NAMALWA (cell line): ENCODE results near the gene ADAP1.

ENCODE experiments used
- DNase-seq: peaks from one replicate; pipeline ENCODE4 v3.0.0-alpha.2; 2015; ENCODE audit warnings: low spot score

ADAP1 gene

DNA sequence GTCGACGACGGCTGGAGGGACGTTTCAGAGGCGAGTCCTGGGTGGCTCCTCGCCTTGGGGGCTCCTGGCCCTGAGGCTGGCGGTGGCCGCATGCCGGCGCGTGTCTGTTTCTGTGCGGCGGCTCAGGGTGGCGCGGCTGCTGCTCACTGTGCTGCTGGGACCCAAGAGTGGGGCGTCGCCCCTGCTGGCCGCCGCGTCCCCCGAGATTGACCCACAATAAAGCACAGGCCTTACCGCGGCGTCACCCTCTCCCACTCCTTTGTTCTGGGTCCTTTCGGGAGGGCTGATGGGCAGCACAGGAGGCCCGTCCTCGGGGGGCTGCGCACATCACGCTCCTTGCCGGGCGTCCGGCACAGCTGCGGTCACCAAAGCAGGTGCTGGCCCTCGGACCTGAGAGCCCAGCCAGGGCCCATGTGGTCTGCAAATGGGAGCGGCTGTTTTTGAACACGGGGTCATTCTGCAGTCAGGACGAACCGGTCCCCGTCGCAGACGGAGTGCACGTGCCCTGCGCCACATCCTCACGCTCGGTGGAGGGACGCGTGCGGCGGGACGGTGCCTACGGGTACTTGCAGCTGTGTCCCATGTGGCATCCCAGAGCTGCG is 58.9 kb downstream of the ADAP1 start:
- no peak for DNase-seq

DNA sequence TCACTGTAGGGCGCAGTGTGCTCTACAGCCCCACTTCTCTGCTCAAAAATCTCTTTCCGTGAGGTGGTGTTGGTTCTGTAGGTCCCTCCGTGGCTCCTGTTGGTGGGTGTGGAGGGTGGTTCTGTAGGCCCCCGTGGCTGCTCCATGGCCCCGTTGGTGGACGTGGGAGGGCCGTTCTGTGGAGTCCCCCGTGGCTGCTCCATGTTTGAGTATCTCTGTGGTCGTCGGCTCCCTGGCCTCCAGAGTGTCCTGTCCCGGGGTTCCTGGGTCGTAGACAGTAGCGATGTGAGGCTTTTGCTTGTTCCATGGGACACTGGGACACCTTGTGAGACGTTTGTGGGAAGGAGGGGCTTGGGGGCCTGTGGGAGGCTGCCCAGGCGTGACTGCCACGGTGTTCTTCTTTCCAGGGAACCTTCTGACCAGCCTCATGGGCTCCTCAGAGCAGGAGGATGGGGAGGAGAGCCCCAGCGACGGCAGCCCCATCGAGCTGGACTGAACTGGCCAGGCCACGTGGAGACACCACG is 59.5 kb downstream of the ADAP1 start:
- no peak for DNase-seq

DNA sequence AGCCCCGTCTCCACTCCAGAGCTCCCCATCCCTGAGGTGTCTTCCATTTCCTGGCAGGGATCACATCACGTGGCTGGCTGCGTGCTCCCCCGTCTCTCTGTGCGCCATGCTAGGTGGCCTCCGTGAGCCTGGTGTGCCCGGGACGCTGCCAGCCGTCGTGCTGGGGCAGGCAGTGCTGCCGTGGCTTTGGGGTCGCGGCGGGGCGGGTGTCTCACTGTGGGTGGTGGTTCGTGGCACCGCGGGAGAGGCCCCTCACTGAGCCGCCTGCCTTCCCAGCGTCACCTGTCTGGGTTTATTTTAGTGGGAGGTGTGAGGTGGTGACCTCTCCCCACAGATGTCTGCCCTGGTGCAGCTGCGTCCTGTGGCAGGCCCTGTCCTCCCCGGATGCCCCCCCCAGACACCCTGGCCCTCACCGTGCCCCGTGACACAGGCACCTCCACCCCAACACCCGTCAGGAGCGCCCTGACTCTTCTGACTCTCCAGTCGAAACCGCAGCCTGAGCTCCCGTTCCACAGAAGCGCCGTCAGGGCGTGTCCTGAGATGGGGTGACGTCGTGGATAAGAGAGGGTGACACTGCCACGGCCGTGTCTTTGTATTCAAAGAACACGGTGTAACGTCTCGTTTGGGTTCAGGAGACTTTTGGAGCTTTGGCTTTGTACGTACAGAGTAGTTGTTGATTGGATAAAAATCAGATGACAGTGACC is 60.2 kb downstream of the ADAP1 start:
- no peak for DNase-seq

DNA sequence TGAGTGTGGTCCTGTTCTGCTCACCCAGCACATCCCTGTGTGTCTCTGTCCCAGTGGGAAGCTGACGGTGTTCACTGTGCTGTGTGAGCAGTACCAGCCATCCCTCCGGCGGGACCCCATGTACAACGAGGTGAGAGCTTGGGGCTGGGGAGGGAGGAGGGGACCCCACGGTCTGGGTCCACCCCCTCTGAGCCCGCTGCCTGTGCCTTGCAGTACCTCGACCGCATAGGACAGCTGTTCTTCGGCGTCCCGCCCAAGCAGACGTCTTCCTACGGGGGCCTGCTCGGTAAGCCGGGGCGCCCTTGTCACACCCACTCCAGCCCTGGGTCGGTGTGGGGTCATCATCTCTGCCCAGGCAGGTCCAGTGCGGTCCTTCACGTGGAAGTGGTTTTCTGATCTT is 60.8 kb downstream of the ADAP1 start:
- DNase-seq: no peak

DNA sequence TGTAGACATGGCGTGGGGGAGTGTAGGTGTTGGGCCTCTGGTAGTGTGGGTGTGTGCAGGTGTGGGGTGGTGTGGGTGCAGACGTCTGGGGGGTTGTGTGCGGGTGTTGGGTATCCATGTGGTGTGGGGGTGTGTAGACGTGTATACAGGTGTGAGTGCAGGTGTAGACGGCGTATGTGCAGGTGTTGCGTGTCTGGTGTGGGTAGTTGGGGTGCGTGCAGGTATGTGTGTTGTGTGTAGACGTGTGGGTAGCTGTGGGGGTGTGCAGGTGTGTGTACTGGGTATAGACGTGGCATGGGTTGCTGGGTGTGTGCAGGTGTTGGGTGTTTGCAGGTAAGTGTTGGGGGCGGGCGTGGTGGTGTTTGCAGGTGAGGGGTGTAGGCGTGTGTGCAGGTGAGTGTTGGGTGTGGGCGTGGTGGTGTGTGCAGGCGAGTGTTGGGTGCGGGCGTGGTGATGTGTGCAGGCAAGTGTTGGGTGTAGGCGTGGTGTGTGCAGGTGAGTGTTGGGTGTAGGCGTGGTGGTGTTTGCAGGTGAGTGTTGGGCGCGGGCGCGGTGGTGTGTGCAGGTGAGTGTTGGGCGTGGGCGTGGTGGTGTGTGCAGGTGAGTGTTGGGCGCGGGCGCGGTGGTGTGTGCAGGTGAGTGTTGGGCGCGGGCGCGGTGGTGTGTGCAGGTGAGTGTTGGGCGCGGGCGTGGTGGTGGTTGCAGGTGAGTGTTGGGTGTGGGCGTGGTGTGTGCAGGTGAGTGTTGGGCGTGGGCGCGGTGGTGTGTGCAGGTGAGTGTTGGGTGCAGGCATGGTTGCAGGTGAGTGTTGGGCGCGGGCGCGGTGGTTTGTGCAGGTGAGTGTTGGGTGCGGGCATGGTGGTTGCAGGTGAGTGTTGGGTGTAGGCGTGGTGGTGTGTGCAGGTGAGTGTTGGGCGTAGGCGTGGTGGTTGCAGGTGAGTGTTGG is 61.6 kb downstream of the ADAP1 start:
- DNase-seq: no peak

DNA sequence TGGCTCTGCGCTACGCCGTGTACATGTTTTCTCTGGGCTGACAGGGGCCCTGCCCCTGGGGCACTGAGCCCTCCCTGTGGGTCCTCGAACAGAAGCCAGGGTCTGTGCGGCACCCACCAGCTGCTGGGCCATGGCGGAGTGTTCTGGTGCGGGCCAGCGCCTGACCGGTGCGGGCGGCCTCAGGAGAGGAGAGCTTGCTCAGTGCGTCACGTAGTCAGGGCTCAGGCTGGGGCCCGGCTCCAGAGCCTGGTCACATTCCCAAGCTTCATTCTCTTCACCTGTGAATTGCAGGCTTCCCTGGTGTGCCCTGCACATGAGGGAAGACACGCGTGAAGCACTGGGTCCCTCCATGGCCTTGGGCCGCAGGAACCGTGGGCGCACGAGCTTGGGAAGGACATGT is 62.7 kb downstream of the ADAP1 start:
- DNase-seq: no peak

DNA sequence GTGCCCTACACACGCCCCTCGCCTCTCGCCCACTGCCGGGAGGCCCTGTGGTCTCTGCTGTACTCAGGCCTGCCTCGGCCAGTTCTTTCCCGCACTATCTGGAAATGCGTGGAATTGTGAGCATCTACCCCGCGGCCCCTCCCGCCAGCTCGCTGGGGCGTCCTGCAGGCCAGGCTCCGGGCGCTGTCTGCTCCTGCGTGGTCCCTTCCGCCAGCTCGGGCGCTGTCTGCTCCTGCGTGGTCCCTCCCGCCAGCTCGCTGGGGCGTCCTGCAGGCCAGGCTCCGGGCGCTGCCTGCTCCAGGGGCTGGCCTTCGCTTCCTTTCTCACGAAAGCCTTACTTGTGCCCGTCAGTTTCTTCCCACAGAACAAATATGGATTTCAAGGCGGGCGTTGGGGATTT is 63.2 kb downstream of the ADAP1 start:
- DNase-seq: no peak

DNA sequence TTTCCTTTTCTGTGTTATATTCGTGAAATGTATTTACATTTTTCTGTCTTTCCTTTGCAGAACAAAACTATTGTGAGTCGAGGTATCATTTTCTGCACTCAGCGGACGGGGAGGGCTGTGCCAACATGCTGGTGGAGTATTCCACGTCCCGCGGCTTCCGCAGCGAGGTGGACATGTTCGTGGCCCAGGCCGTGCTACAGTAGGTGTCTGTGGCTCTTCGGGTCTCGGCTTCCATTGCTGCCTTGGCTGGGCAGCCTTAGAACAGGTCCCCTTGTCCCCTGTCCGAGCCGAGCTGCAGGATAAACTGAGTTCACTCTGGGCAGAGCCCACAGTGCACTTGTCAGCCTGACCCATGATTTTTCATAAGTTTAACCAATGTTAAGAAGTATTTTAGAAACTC is 63.6 kb downstream of the ADAP1 start:
- DNase-seq: no peak

DNA sequence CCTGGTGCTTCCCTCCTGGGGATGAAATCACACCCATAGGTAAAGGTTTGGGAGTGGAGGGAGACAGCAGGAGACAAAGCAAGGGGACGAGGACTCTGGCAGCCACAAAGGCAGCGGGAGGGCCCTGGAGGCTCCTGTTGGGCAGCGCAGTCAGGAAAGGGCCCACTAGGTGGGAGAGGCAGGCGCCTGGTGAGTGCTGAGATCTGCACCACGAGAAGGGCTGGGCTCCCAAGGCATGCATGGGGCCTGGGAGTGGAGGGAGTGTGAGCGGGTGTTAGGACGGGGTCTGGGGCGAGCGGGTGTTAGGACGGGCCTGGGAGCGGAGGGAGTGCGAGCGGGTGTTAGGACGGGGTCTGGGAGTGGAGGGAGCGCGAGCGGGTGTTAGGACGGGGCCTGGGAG is 65.1 kb downstream of the ADAP1 start:
- no peak for DNase-seq

DNA sequence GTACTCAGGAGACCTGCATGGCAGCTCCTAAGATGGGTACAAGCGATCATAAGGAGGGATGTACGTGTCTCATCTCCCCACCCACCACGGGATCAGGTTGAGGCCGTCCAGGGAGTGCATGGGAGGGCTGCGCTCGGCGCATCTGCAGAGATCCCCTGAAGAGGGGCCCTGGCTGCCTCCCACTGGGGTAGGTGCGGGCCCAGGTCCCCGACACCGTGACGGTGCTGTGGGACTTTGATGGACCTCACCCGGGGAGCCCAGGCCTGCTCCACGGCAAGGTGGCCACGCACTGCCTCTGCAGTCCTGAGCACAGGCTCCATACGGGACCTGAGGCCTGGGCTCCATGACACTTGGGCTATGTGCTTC is 65.5 kb downstream of the ADAP1 start:
- no peak for DNase-seq

DNA sequence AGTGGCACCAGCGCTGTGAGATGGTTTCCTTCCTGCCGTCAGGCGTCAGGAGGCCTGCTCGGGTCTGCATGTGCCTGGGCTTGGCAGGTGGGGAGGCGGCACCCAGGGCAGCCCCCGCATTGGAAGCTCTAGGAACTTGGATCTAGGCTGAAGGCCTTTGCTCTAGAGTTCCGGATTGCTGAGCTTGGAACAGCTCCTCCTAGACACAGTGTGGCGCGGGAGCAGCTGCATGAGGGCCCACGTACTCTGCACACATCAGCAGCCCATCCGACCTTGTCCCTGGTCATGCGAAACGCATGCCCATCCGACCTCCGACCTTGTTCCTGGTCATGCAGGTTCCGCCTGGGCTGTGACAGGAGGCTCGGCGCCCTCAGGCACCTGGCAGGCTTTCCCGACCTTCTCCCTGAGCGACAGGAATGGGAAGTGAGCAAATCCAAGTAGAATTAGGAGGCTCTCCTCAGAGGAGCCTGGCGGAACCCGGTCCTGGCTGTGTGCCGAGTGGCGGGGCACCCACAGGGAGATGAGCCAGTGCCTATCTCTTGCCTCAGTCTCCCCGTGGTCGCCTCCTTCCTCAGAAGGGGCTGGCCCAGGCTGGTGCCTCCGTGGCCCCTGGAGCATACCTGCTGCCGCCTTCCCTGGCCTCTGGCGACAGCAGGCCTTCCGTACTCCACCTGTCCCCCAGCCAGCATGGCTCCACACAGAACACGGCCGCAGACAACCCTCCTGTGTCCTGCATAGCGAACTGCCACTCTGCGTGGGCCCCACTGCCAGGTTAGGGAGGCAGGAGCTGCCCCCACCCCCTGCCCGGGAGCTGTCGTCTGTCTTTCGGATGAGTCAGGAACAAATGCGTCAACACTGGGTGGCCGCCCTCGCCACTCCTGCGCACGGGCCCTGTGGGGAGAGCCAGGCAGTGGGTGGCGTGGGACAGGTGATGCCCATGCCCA is 66.1 kb downstream of the ADAP1 start:
- no peak for DNase-seq

DNA sequence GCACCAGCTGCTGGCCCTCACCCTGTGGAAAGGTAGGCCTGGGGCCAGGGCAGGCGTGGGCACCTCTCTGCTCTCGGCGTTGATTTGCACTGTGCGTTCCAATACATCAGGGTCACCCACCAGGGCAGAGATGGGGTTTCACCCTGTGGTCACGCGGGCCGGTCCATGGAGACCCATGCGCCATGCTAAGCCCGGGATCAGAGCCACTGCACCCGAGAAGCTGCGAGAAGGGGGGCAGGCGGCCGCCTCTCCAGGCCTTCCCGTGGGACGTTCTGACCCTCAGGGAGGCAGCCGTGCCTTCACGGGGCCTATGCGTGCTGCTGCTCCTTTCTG is 67.0 kb downstream of the ADAP1 start:
- DNase-seq: no peak

DNA sequence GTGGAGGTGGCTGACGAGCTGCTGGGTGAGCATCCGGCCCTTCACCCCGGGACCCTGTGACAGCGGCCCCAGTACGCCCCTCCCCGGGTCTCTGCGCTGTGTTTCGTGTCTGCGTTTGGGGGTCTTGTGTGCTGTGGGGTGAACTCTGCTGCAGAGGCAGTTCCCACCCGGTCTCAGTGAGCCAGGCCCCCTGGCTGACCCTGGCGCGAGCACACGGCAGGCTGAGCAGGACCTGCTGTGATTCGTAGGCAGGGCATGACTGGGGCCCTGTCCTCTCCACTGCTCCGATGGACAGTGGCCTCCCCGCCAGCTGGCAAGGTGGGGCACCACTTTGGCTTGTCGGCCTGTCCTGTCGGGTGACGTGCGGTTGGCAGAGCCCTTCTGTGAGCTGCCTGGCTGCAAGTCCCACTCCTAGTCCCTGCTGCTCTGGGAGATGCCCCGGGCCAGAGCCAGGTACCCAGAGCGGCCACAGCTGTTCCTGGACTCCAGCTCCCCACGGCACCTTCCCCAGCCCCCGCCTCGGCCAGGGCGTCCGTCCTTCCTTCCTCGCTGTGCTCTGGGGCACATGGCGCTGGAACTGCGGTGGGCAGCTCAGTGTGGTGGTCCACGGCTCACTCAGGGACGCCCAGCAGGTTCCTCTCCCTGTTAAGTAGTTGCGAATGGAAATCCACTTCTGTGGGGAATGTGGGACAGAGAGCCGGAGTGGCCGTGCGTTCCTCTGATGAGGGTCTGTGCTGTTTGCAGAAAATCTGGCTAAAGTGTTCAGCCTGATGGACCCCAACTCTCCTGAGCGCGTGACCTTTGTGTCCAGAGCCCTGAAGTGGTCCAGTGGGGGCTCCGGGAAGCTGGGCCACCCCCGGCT is 67.6 kb downstream of the ADAP1 start:
- no peak for DNase-seq

DNA sequence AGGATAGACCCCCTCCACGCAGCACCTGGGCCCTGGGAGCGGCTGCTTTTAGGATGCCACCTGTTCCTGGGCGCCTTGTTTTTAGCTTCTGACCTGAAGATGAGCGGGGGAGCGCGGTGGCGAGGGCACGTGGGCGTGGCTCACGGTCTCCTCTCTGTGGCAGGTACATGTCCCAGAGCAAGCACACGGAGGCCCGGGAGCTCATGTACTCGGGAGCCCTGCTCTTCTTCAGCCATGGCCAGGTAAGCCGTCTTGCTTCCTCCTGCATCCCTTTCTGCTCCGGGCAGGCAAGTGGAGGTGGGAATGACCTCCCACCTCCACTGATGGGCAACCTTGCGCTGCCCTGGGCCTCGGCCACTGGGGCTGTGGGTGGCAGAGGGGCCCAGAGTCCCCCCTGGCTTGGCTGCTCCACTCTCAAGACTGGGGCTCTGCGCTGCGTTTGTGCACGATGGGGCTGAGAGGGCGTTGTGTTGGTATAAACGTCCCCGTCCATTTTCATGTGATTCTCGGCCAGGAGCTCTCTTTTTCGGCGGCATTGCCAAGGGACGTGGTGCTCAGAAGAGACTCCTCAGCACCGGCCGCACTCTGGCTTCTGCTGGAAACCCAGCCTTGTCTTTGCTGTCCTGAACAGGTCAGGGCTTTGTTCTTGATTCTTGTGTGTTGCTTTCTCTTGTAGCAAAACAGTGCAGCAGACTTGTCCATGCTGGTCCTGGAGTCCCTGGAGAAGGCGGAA is 68.4 kb downstream of the ADAP1 start:
- DNase-seq: no peak

DNA sequence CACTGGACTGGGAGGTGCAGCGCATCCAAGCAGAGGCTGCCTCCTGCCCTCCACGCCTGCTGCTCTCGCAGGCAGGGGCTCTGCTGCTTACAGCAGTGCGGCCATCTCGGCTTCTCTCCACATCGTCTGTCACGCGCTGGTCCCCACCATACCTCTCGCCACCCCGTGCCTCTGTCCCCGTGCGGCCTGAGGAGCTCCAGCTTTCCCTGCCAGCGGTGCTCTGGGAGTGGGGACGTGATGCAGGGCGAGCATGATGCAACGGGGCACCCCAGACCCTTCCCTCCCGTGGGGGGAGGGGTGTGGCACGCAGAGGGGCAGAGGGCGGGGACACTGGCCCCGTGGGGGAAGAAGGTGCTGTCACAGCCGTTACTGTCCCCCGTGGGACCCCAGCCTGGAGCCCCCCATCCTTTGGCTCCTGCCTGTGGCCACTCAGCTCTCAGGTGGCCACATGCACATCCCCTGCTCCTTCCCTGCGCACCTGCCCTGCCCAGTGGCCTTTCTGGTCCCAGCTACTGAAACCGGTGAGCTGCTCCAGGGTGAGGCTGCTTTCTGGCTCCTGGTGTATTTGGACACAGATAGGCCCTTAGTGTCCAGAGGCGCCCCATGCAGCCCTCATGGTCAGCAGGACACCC is 69.1 kb downstream of the ADAP1 start:
- no peak for DNase-seq

DNA sequence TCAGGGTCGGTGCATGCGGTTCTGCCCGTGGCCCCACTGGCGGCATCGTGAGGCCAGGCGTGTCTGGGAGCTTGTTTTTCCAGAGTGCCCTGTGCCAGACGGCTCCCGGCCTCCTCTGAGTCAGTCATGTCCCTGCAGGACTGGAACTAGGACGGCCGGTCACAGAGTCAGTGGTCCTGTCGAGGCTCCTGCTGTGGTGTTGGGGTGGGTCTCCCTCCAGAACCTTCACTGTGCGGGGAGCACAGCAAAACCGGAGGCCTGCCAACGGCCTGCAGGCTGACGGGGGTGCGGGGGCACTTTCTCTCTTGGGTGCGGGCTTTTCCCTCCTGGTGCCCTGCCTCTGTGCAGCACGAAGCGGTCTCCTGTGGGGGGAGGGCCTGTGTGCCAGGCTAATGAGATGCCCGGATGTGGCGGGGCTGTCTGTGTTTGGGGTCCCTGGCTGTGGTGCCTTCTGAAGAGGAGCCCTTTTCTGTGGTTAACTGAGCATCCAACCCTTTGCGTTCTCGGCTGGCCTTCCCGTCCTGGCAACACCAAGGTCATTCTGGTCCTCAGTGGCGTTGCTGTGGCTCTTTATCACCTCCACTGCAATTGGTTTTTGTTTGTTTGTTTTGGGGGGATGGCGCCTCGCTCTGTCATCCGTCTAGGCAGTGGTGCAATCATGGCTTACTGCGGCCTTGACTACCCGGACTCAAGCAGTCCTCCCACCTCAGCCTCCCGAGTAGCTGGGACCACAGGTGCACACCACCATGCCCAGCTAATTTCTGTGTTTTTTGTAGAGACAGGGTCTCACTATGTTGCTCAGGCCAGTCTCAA is 70.1 kb downstream of the ADAP1 start:
- no peak for DNase-seq

DNA sequence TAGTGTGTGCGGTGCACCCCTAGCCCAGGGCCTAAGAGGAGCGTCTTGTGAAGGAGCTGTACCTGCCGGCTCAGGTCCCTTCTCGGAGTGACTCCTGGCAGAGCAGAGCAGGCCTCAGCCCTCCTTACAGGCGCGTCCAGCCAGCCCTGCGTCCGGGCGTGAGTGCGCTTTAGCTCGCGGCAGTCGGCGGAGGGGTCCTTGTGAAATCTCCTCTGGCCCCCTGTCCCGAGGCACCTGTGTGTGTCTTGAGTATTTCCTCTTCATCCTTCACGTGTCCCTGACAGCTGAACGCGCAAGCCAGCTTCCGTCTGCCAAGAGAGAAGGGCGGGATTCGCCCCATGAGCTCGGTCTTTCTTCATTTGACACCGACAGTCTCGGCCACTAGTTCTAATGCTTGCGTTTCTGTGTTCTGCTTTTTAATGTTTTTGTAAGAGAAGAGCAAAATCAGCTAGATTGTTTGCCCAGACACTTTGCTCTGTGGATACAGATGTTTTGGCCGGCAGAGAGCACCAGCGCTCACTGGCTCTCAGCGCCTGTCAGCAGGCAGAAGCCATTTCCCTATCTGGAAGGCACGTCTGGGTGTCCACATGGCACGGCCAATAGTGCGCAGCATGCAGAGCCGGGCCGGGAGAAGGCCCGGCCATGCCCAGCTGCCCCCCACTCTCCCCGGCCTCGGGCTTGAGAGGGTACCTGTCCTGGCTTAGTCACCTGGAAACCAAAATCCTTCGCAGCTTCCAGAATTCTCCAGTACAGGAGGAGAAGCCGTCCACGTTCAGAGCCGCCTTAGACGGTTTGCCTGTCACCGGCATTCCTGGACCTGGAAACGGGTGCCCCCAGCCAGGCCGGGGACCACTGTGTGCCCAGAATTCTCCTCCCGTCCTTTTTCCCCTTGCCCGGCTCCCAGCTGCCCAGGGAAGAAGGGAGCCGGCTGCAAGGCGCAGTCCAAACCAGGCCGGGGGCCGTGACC is 71.1 kb downstream of the ADAP1 start:
- DNase-seq: no peak
